Prostate gland (tissue), 2 donors: ENCODE measurements around the gene IGF2.

Source experiments
- CTCF ChIP-seq, 4 experiments: fragments of 200-600 bp in 2 of 4; fragments of 450-650 bp in 2 of 4; sonication (generic) in 2 of 4; IDR thresholded peaks; 1 replicate in 3 of 4; 2 replicates in 1 of 4; pipeline ENCODE4 v1.5.1; 2016 to 2019; ENCODE audit warnings: antibody characterized with exemption in 4 of 4, mild to moderate bottlenecking in 2 of 4, moderate library complexity in 2 of 4
- POLR2A ChIP-seq: fragments of 450-650 bp; IDR thresholded peaks from one replicate; pipeline ENCODE4 v1.6.1; 2016; ENCODE audit warnings: antibody characterized with exemption, mild to moderate bottlenecking
- POLR2AphosphoS5 ChIP-seq: sonication (generic); formaldehyde crosslinking; IDR thresholded peaks from one replicate; pipeline ENCODE4 v1.6.1; 2017; ENCODE audit warnings: antibody characterized with exemption

DNA sequence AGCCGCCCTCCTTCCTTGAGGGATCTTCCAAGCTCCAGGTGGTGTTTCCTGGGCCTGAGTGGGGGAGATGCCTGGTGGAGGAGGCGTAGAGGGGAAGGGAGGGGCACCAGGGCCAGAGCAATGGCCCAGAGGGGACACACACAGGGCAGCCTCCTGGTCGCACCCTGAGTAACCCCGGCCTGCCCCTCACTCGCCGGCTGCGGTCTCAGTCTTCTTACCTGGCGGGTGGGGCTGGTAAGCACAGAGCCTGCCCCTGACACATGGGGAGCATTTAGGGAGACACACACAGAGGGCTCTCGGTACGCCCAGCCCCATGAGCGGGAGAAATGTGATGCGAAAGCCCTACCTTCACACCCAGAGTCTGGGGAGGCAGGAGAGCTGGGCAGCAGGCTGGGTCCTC, 23.9 kb downstream of the IGF2 start:
- TF ChIP-seq CTCF (IDR thresholded peaks at IDR 0.05) (no peak), POLR2AphosphoS5 (no peak), POLR2A (no peak)
